ENCODE results near the gene PPM1G. TPM values are rescaled to one million over a fixed set of nuclear protein-coding genes. Genes with fewer than 3 reads are reported as not detected.

PPM1G gene
- total RNA-seq = 100 to 1,000 TPM; 110 to 158 TPM

- Mint-ChIP-seq H3K9me3 (peaks cover 4% of the 10 kb centered on the region), H3K4me1 (ENCODE audit: low read depth in 2 of 2) (peaks cover 28 to 30% of the 10 kb centered on the region in 2 donors), H3K4me3 (peak within 1 kb of the TSS; percentile 87), H3K27me3 (peaks cover 7 to 12% of the 10 kb centered on the region in 2 donors), H3K27ac (peak within 1 kb of the TSS; percentile 77 to 88), H3K36me3 (peaks cover 11% of the 10 kb centered on the region)
- DNase-seq (ENCODE audit: low spot score) (peak; percentile 98), ATAC-seq (peak; percentile 99 to 100)
These were observed at the start of gene PPM1G for GRCh38 chr2:27409321-27410073. PPM1G (minus strand) TSS chr2:27409591; CDS start chr2:27409422, 169 bp downstream.

- DNase-seq (ENCODE audit: low spot score) (no peak), ATAC-seq (no peak)
- Mint-ChIP-seq H3K27ac (no peak overlapping the region), H3K36me3 (no peaks in the 10 kb centered on the region), H3K27me3 (no peaks in the 10 kb centered on the region), H3K4me3 (no peak overlapping the region), H3K4me1 (ENCODE audit: low read depth in 2 of 2) (no peaks in the 10 kb centered on the region), H3K9me3 (no peaks in the 10 kb centered on the region)
These were observed 44.6 kb upstream of the PPM1G start for GRCh38 chr2:27453968-27454367.

GRCh38 chr2:27451095-27451494 is 41.7 kb upstream of the PPM1G start:
- Mint-ChIP-seq H3K9me3 (no peaks in the 10 kb centered on the region), H3K27me3 (no peaks in the 10 kb centered on the region), H3K4me1 (ENCODE audit: low read depth in 2 of 2) (no peaks in the 10 kb centered on the region), H3K4me3 (no peak overlapping the region), H3K36me3 (no peaks in the 10 kb centered on the region), H3K27ac (no peak overlapping the region)
- DNase-seq (ENCODE audit: low spot score) = no peak
- no peak for ATAC-seq

- Mint-ChIP-seq H3K9me3 (no peaks in the 10 kb centered on the region), H3K4me3 (no peak overlapping the region), H3K27ac (no peak overlapping the region), H3K4me1 (ENCODE audit: low read depth in 2 of 2) (no peaks in the 10 kb centered on the region), H3K36me3 (no peaks in the 10 kb centered on the region), H3K27me3 (no peaks in the 10 kb centered on the region)
- DNase-seq (ENCODE audit: low spot score) (no peak), ATAC-seq (no peak)
These were observed 39.0 kb upstream of the PPM1G start for GRCh38 chr2:27448381-27448780.

- ATAC-seq (no peak), DNase-seq (ENCODE audit: low spot score) (no peak)
- H3K27ac Mint-ChIP-seq = no peak overlapping the region
- H3K36me3 Mint-ChIP-seq = no peaks in the 10 kb centered on the region
- no peaks in the 10 kb centered on the region for H3K9me3 Mint-ChIP-seq
- H3K4me1 Mint-ChIP-seq (ENCODE audit: low read depth in 2 of 2) = peaks cover 0 to 4% of the 10 kb centered on the region in 2 donors
- no peak overlapping the region for H3K4me3 Mint-ChIP-seq
- H3K27me3 Mint-ChIP-seq = no peaks in the 10 kb centered on the region
These were observed 36.7 kb upstream of the PPM1G start for GRCh38 chr2:27446057-27446456.

- ATAC-seq = no peak
- no peak for DNase-seq (ENCODE audit: low spot score)
- peaks cover 4% of the 10 kb centered on the region for H3K36me3 Mint-ChIP-seq
- H3K27ac Mint-ChIP-seq = no peak overlapping the region
- peaks cover 0 to 4% of the 10 kb centered on the region in 2 donors for H3K4me1 Mint-ChIP-seq (ENCODE audit: low read depth in 2 of 2)
- H3K27me3 Mint-ChIP-seq = no peaks in the 10 kb centered on the region
- H3K4me3 Mint-ChIP-seq = no peak overlapping the region
- no peaks in the 10 kb centered on the region for H3K9me3 Mint-ChIP-seq
These were observed 36.2 kb upstream of the PPM1G start for GRCh38 chr2:27445615-27446014.

GRCh38 chr2:27445155-27445554 is 35.8 kb upstream of the PPM1G start:
- H3K27me3 Mint-ChIP-seq = no peaks in the 10 kb centered on the region
- peaks cover 0 to 8% of the 10 kb centered on the region in 2 donors for H3K4me1 Mint-ChIP-seq (ENCODE audit: low read depth in 2 of 2)
- ATAC-seq (no peak), DNase-seq (ENCODE audit: low spot score) (no peak)
- no peak overlapping the region for H3K4me3 Mint-ChIP-seq
- H3K27ac Mint-ChIP-seq = no peak overlapping the region
- peaks cover 8% of the 10 kb centered on the region for H3K36me3 Mint-ChIP-seq
- no peaks in the 10 kb centered on the region for H3K9me3 Mint-ChIP-seq

- Mint-ChIP-seq H3K4me1 (ENCODE audit: low read depth in 2 of 2) (peaks cover 0 to 14% of the 10 kb centered on the region in 2 donors), H3K27me3 (no peaks in the 10 kb centered on the region), H3K4me3 (no peak overlapping the region), H3K36me3 (peaks cover 20% of the 10 kb centered on the region), H3K27ac (peak overlapping the region in 1 of 2 donors; percentile 9), H3K9me3 (no peaks in the 10 kb centered on the region)
- DNase-seq (ENCODE audit: low spot score) = no peak
- no peak for ATAC-seq
These were observed 33.5 kb upstream of the PPM1G start for GRCh38 chr2:27442920-27443282.

- Mint-ChIP-seq H3K27ac (peak within 1 kb of the TSS in 1 of 2 donors; percentile 9), H3K4me1 (ENCODE audit: low read depth in 2 of 2) (peaks cover 0 to 14% of the 10 kb centered on the region in 2 donors), H3K36me3 (peaks cover 20% of the 10 kb centered on the region), H3K27me3 (no peaks in the 10 kb centered on the region), H3K4me3 (no peak within 1 kb of the TSS), H3K9me3 (no peaks in the 10 kb centered on the region)
- DNase-seq (ENCODE audit: low spot score) (no peak), ATAC-seq (peak in 1 of 2 donors; percentile 31)
These were observed 32.8 kb upstream of the PPM1G start, which contains the start of gene KRTCAP3 for GRCh38 chr2:27441958-27442919. KRTCAP3 (plus strand) TSS chr2:27442381; CDS start chr2:27442413, 32 bp downstream.

- H3K36me3 Mint-ChIP-seq = peaks cover 22% of the 10 kb centered on the region
- H3K9me3 Mint-ChIP-seq = no peaks in the 10 kb centered on the region
- H3K4me1 Mint-ChIP-seq (ENCODE audit: low read depth in 2 of 2) = peaks cover 0 to 14% of the 10 kb centered on the region in 2 donors
- ATAC-seq (no peak), DNase-seq (ENCODE audit: low spot score) (no peak)
- H3K4me3 Mint-ChIP-seq = no peak overlapping the region
- no peaks in the 10 kb centered on the region for H3K27me3 Mint-ChIP-seq
- no peak overlapping the region for H3K27ac Mint-ChIP-seq
These were observed 32.0 kb upstream of the PPM1G start for GRCh38 chr2:27441226-27441926.

- Mint-ChIP-seq H3K27me3 (no peaks in the 10 kb centered on the region), H3K9me3 (no peaks in the 10 kb centered on the region), H3K4me1 (ENCODE audit: low read depth in 2 of 2) (peaks cover 23 to 29% of the 10 kb centered on the region in 2 donors), H3K27ac (no peak overlapping the region), H3K36me3 (peaks cover 44% of the 10 kb centered on the region), H3K4me3 (no peak overlapping the region)
- ATAC-seq = no peak
- no peak for DNase-seq (ENCODE audit: low spot score)
These were observed 26.2 kb upstream of the PPM1G start for GRCh38 chr2:27435628-27436027.

- Mint-ChIP-seq H3K36me3 (peaks cover 25% of the 10 kb centered on the region), H3K27ac (peak overlapping the region; percentile 85 to 99), H3K27me3 (no peaks in the 10 kb centered on the region), H3K4me3 (peak overlapping the region; percentile 95), H3K9me3 (no peaks in the 10 kb centered on the region), H3K4me1 (ENCODE audit: low read depth in 2 of 2) (peaks cover 40 to 47% of the 10 kb centered on the region in 2 donors)
- peak; percentile 71 for DNase-seq (ENCODE audit: low spot score)
- peak; percentile 29 to 37 for ATAC-seq
These were observed 22.0 kb upstream of the PPM1G start for GRCh38 chr2:27431395-27431794.

- Mint-ChIP-seq H3K4me1 (ENCODE audit: low read depth in 2 of 2) (peaks cover 37 to 42% of the 10 kb centered on the region in 2 donors), H3K36me3 (peaks cover 11% of the 10 kb centered on the region), H3K27ac (peak overlapping the region; percentile 85 to 99), H3K4me3 (peak overlapping the region; percentile 95), H3K9me3 (no peaks in the 10 kb centered on the region), H3K27me3 (no peaks in the 10 kb centered on the region)
- ATAC-seq = peak; percentile 92 to 93
- DNase-seq (ENCODE audit: low spot score) = peak; percentile 91
These were observed 19.7 kb upstream of the PPM1G start for GRCh38 chr2:27428978-27429541.
